ENCODE measurements around the gene SMU1. TPM values are rescaled to one million over a fixed set of nuclear protein-coding genes. Genes with fewer than 3 reads are reported as not detected.
A peak's percentile ranks its signal among the peaks of the same experiment; 100 is the strongest.

SMU1 gene
- total and polyA plus RNA-seq, 2 of the 13 experiments (the other 11 are each of a cell fraction or from before 2014, with no cell fraction given), result 12.9 to 36.6 TPM

- TF ChIP-seq E2F1 (CRISPR knock-in tag; IDR thresholded peaks at IDR 0.05), result peak; percentile 60; the same call in 1 of the 2 replicates
- TF ChIP-seq ZNF761 (CRISPR knock-in tag; conservative IDR thresholded peaks at IDR 0.05), result 0 out of 2 replicates have a peak, but pooled peaks have one; percentile 41
- peak; percentile 91 for TF ChIP-seq SP2 (CRISPR knock-in tag; IDR thresholded peaks at IDR 0.05)
- TF ChIP-seq MED1 (CRISPR knock-in tag; IDR thresholded peaks at IDR 0.05), result peak; percentile 50
- TF ChIP-seq, protein P1, sequence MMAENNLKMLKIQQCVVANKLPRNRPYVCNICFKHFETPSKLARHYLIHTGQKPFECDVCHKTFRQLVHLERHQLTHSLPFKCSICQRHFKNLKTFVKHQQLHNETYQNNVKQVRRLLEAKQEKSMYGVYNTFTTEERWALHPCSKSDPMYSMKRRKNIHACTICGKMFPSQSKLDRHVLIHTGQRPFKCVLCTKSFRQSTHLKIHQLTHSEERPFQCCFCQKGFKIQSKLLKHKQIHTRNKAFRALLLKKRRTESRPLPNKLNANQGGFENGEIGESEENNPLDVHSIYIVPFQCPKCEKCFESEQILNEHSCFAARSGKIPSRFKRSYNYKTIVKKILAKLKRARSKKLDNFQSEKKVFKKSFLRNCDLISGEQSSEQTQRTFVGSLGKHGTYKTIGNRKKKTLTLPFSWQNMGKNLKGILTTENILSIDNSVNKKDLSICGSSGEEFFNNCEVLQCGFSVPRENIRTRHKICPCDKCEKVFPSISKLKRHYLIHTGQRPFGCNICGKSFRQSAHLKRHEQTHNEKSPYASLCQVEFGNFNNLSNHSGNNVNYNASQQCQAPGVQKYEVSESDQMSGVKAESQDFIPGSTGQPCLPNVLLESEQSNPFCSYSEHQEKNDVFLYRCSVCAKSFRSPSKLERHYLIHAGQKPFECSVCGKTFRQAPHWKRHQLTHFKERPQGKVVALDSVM (CRISPR knock-in tag; IDR thresholded peaks at IDR 0.05), result no peak
- peak; percentile 94 for TF ChIP-seq RFX3 (CRISPR knock-in tag; IDR thresholded peaks at IDR 0.05)
- 0 out of 2 replicates have a peak, but pooled peaks have one; percentile 61 for TF ChIP-seq KMT2A (CRISPR knock-in tag; IDR thresholded peaks at IDR 0.05)
- TF ChIP-seq RFXANK (CRISPR knock-in tag; IDR thresholded peaks at IDR 0.05), result peak; percentile 75; the same call in 1 of the 2 replicates
- TF ChIP-seq ZBTB49 (CRISPR knock-in tag; IDR thresholded peaks at IDR 0.05; ENCODE audit: borderline replicate concordance), result no peak
- peak; percentile 45 for TF ChIP-seq SRSF4 (IDR thresholded peaks at IDR 0.05; ENCODE audit: low read depth, low read length, poor library complexity, severe bottlenecking)
- no peak for TF ChIP-seq ZNF790 (CRISPR knock-in tag; IDR thresholded peaks at IDR 0.05; ENCODE audit: borderline replicate concordance)
- TF ChIP-seq TEAD3 (CRISPR knock-in tag; optimal IDR thresholded peaks at IDR 0.05; ENCODE audit: borderline replicate concordance), result no peak
- peak; percentile 98 for TF ChIP-seq IRX3 (CRISPR knock-in tag; IDR thresholded peaks at IDR 0.05; ENCODE audit: borderline replicate concordance, low read depth)
- TF ChIP-seq, protein P2, sequence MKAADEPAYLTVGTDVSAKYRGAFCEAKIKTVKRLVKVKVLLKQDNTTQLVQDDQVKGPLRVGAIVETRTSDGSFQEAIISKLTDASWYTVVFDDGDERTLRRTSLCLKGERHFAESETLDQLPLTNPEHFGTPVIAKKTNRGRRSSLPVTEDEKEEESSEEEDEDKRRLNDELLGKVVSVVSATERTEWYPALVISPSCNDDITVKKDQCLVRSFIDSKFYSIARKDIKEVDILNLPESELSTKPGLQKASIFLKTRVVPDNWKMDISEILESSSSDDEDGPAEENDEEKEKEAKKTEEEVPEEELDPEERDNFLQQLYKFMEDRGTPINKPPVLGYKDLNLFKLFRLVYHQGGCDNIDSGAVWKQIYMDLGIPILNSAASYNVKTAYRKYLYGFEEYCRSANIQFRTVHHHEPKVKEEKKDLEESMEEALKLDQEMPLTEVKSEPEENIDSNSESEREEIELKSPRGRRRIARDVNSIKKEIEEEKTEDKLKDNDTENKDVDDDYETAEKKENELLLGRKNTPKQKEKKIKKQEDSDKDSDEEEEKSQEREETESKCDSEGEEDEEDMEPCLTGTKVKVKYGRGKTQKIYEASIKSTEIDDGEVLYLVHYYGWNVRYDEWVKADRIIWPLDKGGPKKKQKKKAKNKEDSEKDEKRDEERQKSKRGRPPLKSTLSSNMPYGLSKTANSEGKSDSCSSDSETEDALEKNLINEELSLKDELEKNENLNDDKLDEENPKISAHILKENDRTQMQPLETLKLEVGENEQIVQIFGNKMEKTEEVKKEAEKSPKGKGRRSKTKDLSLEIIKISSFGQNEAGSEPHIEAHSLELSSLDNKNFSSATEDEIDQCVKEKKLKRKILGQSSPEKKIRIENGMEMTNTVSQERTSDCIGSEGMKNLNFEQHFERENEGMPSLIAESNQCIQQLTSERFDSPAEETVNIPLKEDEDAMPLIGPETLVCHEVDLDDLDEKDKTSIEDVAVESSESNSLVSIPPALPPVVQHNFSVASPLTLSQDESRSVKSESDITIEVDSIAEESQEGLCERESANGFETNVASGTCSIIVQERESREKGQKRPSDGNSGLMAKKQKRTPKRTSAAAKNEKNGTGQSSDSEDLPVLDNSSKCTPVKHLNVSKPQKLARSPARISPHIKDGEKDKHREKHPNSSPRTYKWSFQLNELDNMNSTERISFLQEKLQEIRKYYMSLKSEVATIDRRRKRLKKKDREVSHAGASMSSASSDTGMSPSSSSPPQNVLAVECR (CRISPR knock-in tag; IDR thresholded peaks at IDR 0.05; ENCODE audit: borderline replicate concordance), result peak; percentile 93
- no peak; the same call in 1 of the 2 replicates for TF ChIP-seq ZNF792 (CRISPR knock-in tag; IDR thresholded peaks at IDR 0.05)
- TF ChIP-seq ZKSCAN1 (IDR thresholded peaks at IDR 0.05; ENCODE audit: low read length), result peak; percentile 37; the same call in 1 of the 2 replicates
- TF ChIP-seq ZMAT3 (CRISPR knock-in tag; conservative IDR thresholded peaks at IDR 0.05), result no peak
- peak; percentile 89 for TF ChIP-seq ZNF232 (CRISPR knock-in tag; IDR thresholded peaks at IDR 0.05; ENCODE audit: borderline replicate concordance)
- TF ChIP-seq IKZF1 (IDR thresholded peaks at IDR 0.05), result no peak
- peak; percentile 67 for TF ChIP-seq ELF1 (CRISPR knock-in tag; IDR thresholded peaks at IDR 0.05)
- TF ChIP-seq MTF1 (CRISPR knock-in tag; IDR thresholded peaks at IDR 0.05), result no peak; the same call in 1 of the 2 replicates
- no peak for TF ChIP-seq MIER2 (CRISPR knock-in tag; IDR thresholded peaks at IDR 0.05)
Measured at GRCh38 chr9:33024966-33025571, 51.4 kb downstream of the SMU1 start, which contains the start of gene DNAJA1 (continued).
